ENCODE results near the gene TGFBR1.

GRCh38 chr9:99092643-99093491 is 12.0 kb upstream of the TGFBR1 start:
- TF ChIP-seq EZH2 (IDR thresholded peaks at IDR 0.05) (no peak), POLR2AphosphoS5 (IDR thresholded peaks at IDR 0.05; ENCODE audit: borderline replicate concordance, low read depth, low read length) (no peak), FOXP2 (optimal IDR thresholded peaks at IDR 0.05; ENCODE audit: control extremely low read depth, extremely low read length, insufficient read depth) (no peak)
